RWPE2 (cell line): Measurements from ENCODE around the gene MYADML2.

Source experiments
- ATAC-seq: fragments of 200-7000 bp; cut with Tn5 transposase; 3 replicates; pipeline ENCODE4 v1.9.1; 2021; ENCODE audit warnings: low read depth
- DNase-seq: peaks from one replicate; pipeline ENCODE4 v3.0.0-alpha.2; 2020; ENCODE audit warnings: low spot score
- H3K27ac ChIP-seq: fragments of 450-650 bp; 2 replicates; pipeline ENCODE4 v1.5.1; 2017; ENCODE audit warnings: mild to moderate bottlenecking; ENCODE audit not compliant: poor library complexity, severe bottlenecking
- H3K27me3 ChIP-seq: fragments of 250-450 bp; sonication (Bioruptor Pico); 2 replicates; pipeline ENCODE4 v1.5.1; 2021; ENCODE audit warnings: mild to moderate bottlenecking, moderate library complexity; ENCODE audit not compliant: insufficient read depth, poor library complexity, severe bottlenecking
- H3K36me3 ChIP-seq: fragments of 250-450 bp; sonication (Bioruptor Pico); 2 replicates; pipeline ENCODE4 v1.5.1; 2020; ENCODE audit warnings: low read depth, mild to moderate bottlenecking, moderate library complexity
- H3K4me1 ChIP-seq: fragments of 250-450 bp; sonication (Bioruptor Pico); 2 replicates; pipeline ENCODE4 v1.5.1; 2021; ENCODE audit warnings: mild to moderate bottlenecking, moderate library complexity; ENCODE audit not compliant: insufficient read depth, poor library complexity, severe bottlenecking
- H3K4me3 ChIP-seq: fragments of 250-450 bp; sonication (Bioruptor Pico); 2 replicates; pipeline ENCODE4 v1.5.1; 2021; ENCODE audit warnings: mild to moderate bottlenecking, moderate library complexity; ENCODE audit not compliant: severe bottlenecking
- H3K9me3 ChIP-seq: fragments of 250-450 bp; sonication (Bioruptor Pico); 2 replicates; pipeline ENCODE4 v1.5.1; 2021; ENCODE audit warnings: mild to moderate bottlenecking, moderate library complexity; ENCODE audit not compliant: severe bottlenecking
- CTCF ChIP-seq: fragments of 450-650 bp; IDR thresholded peaks from one replicate; pipeline ENCODE4 v1.5.1; 2017; ENCODE audit warnings: mild to moderate bottlenecking, moderate library complexity; ENCODE audit not compliant: poor library complexity, severe bottlenecking

The MYADML2 gene

GRCh38 chr17:81993729-81994592 is 46.9 kb upstream of the MYADML2 start:
- H3K9me3 ChIP-seq: no peaks in the 10 kb centered on the region
- no peak overlapping the region for H3K27ac ChIP-seq
- no peak for ATAC-seq
- H3K27me3 ChIP-seq: no peaks in the 10 kb centered on the region
- H3K4me1 ChIP-seq: peaks cover 4% of the 10 kb centered on the region
- no peak for TF ChIP-seq CTCF
- H3K4me3 ChIP-seq: no peak overlapping the region
- no peak for DNase-seq
- peaks cover 7% of the 10 kb centered on the region; the same call in 1 of the 2 replicates for H3K36me3 ChIP-seq

DNA sequence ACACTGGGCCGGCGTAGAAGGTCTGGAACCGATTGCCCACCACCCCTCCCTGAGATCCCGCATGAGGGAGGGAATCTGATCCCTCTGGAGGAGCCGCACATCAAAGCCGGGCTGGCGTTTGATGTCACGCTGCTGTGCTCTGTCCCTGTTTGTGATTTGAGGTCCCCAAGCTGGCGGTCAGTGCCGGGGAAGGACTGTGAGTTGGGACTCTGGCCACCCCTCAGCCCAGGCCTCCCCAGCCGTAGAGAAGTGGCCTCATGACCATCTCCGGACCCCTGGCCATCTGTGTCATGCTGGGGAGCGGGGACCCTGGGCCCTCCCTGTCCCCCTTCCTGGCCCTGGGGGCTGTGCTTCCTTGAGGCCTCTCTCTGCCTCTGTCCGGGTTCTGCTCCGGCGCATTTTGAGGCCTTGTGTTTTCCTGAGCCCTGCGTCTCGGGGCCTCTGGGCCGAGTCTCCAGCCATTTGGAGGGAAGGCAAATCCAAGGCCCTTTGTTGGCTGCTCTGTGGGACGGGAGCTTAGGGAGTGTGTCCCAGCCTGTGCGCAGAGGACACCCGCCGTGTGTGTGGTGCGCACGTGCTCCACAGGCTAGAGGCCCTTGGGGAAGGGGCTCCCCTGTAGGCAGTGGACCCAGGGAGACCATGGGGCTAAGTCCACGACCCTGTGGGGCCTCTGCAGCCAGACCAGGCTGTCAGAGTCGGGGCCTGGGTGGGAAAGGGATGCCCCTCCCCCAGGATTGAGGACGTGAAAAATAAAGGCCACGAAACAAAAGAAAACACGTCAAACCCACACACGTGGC is 45.5 kb upstream of the MYADML2 start:
- no peak for TF ChIP-seq CTCF
- no peak overlapping the region for H3K4me3 ChIP-seq
- peak overlapping the region; percentile 51 for H3K27ac ChIP-seq
- DNase-seq: no peak
- peaks cover 4% of the 10 kb centered on the region for H3K4me1 ChIP-seq
- H3K9me3 ChIP-seq: no peaks in the 10 kb centered on the region
- H3K27me3 ChIP-seq: no peaks in the 10 kb centered on the region
- no peak for ATAC-seq
- peaks cover 7% of the 10 kb centered on the region; the same call in 1 of the 2 replicates for H3K36me3 ChIP-seq

GRCh38 chr17:81991684-81992305 is 44.8 kb upstream of the MYADML2 start:
- H3K4me3 ChIP-seq: no peak overlapping the region
- ATAC-seq: peak; percentile 80
- peak; percentile 85 for DNase-seq
- H3K27me3 ChIP-seq: no peaks in the 10 kb centered on the region
- H3K36me3 ChIP-seq: peaks cover 3% of the 10 kb centered on the region; the same call in 1 of the 2 replicates
- peaks cover 4% of the 10 kb centered on the region for H3K4me1 ChIP-seq
- peak; percentile 22 for TF ChIP-seq CTCF
- peak overlapping the region; percentile 51 for H3K27ac ChIP-seq
- no peaks in the 10 kb centered on the region for H3K9me3 ChIP-seq

DNA sequence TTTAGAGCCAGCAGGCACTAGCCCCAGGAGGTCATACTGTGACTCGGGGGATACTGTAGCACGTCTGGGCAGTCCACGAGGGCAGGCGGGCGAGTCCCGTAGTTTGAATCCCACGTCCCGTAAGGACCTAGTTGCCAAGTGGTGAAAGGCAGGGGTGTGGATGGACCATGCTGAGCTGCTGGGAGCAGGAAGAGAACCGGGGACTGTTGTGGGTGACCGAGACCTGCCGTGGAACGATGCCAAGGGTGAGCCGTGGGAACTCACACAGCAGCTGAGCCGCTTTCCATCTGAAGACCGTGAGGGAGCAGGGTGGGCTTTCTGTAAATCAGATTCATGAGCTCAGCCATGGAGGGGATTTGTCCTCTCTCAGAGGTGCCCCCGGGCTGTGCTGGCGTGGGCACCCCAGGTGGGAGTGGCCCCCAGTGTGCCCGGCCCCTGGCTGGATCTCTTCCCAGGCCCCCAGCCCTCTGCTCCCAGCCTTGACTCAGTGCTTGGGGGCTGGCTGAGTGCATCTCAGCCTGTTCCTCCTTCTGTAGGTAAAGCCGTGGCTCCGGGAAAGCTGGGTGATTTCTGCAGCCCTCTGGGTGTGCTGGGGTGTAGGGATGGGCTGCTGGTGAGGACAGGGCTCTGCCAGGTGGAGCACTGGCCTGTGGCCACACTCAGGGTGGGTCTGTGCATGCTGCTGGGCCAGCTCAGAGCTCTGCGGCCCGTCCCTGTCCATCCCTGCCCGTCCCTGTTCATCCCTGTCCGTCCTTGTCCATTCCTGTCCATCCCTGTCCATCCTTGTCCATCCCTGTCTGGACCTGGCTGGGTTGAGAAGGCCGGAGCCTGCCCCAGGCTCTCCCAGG is 44.0 kb upstream of the MYADML2 start:
- TF ChIP-seq CTCF: no peak
- Histone ChIP-seq H3K4me1 (peaks cover 4% of the 10 kb centered on the region), H3K9me3 (no peaks in the 10 kb centered on the region), H3K36me3 (no peaks in the 10 kb centered on the region; the same call in 1 of the 2 replicates), H3K4me3 (no peak overlapping the region), H3K27me3 (no peaks in the 10 kb centered on the region), H3K27ac (peak overlapping the region; percentile 51)
- DNase-seq (no peak), ATAC-seq (peak; percentile 61)
